Activated CD4-positive, alpha-beta T cell treated with anti-CD3 and anti-CD28 coated beads, Interleukin-2, Interleukin-6, amounts not matched to agents 100 ng/mL and 50 ng/mL, durations not matched to agents 16 hours and 8 hours (primary cell): Measurements from ENCODE around the gene NCAM2.

Experiments
- DNase-seq: peaks from one replicate; pipeline ENCODE4 v3.0.0-alpha.2; 2020

NCAM2 gene

DNA sequence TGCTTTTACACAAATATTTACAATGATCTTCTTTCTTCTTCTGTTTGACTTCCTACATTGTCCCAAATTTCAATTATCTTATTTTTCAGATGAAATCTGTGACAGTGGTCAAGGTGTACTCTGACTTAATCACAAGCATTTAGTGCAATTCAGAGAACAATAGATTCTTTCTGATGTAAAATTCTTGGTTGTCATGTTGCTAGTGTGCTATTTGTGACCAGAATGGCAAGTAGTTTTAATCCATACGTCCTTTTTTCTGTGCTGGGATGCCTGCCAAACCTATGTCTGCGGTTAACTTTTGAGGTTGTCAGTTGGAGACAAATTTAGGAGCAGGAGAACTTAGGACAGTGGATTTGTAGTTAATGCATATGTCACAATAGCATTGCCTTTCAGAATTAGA, 31.0 kb downstream of the NCAM2 start:
- DNase-seq: no peak

DNA sequence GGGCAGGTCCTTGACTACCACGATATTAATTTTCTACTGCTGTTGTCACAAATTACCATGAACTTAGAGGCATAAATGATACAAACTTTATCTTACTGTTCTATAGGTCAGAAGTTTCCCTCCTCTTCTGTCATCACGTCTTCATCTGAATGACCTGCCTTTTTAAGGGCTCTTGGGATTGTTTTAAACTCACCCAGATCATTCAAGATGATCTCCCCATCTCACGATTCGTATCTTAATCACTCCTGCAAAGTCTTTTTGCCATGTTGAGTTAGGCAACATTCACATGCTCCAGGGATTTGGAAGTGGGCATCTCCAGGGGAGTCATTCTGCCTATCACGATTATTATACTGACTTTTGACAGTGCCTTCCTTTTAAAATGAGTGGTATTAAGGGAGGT, 32.1 kb downstream of the NCAM2 start:
- DNase-seq: no peak

DNA sequence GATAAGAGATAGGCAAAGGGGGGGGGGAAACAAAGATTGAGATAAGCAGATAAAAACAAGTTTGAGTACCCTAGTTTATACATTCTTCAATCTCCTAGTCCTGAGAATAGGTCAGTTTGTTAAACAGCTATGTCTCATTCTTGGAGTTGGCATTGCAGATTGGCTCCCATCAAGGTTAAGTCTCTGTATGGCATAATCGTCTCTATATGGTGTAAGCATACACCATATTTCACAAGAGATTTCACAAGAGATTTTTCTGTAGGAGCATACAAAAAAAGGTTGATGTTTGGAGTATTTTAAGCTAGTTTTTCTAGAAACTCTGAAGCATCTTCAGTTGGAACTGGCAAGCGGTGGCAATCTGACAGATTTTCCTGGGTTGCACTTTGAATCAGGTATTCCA, 35.8 kb downstream of the NCAM2 start:
- DNase-seq: no peak

DNA sequence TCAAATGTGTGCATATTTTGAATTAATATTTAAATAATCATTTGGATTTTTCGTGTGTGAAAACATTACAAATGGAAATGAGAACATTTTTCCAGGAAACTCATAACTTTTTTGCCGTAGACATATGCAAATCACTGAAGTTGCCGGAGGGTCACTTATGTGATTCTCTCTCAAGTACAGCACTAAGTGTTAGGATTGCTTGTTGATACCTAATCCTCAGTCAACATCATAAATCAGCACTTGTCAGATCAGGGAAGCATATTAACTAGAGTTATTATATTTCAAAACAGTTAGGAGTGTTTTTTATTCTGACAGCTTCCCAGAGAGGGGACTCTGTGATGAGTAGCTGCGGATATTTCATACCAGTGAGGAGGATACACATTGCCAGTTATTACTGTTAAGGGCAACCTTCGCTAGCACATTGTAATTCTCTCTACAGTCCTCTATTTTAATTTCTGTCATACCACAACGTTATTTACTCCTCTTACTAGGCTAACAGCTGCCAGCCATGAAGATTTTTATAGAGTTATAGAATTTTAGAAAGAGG, 41.5 kb downstream of the NCAM2 start:
- no peak for DNase-seq

DNA sequence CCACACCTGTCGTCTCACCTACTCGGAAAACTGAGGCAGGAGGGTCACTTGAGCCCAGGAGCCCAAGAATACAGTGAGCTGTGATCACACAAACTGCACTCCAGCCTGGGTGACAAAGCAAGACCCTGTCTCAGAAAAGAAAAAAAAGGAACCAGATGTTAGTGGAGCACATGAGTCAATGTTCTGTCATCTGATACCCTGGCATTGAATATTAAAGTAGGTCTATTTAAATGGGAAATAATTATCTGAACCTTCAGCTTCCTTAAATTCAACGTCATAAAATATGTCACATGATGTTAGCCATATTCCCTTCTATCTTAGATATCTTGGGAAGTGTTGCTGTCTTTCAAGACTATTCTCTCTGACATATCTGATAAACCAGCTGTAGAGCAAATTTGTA, 47.3 kb downstream of the NCAM2 start:
- no peak for DNase-seq

DNA sequence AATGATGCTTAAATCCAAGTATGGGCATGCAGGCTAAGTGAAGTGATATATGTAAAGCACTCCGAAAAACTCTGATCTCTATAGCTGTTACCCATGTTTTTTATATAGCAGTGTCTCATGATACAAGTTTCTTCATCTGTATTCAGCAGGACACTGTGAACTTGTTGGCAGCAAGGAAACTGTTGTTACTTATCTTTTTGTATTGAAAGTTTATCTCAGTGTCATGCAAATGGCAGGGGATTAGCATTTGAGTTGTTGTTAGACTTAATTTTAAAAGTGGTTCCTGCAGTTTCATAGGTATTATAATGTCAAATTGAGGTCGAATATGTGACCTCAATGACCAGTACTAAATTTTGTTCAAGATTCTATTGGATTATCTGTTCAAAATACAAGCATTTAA, 47.9 kb downstream of the NCAM2 start:
- DNase-seq: no peak

DNA sequence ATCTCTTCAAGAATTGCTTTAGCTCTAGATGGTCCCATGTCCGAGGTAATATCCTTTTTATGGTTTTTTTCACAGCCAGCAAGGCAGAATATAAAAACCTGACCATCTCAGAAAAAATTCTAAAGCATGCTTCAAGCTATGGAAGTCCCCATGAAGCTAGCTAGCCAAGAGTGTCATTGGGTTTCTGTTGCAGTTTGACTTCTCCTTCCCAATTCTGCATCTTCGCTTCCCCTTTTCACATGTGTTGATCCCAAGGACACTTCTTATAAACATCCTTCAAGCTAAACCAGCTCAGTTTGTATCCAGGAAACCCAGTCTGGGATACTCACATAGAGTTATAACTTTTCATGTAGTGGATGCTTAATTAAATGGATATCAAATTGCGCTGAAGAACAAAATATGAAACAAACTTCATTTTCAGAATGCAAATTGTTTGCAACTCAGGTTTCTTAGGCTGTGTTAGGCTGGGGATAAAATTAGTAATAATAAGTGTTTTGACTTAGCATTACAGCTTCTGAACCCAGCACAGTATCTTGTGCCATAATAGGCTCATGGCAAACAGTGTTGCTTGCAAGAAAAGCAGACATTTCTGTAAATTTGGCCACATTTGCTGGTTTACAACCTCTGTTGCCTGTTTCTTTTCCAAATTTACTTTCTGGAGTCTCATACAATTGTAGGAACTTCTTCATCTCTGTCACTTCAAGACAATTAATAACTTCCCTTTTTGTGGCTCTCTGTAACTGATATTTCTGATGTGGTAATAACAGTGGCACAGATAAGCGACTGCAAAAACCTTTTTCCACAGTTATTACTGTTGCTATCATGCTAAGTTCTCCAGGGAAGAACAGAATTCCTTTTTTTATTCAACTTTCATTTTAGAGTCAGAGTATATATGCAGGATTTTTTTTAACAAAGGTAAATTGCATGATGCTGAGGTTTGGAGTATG, 53.2 kb downstream of the NCAM2 start:
- DNase-seq: no peak

DNA sequence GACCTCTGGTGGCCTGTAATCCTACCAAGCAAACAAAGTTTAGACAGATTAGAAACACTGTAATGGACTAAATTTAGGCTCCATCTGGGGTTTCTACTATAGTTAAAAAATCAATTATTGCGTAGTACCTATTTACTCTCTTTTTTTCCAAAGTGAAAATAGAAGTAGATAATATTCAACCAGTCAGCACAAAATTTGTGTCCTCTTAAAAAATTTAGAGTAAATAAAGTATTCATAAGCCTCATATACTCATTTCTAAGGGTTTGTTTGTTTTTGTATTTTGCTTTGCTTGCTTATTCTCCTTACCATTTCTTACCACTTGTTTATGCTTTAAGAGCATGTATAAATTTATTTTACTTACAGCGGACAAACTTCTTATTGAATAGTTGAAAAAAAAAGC, 54.5 kb downstream of the NCAM2 start:
- no peak for DNase-seq

DNA sequence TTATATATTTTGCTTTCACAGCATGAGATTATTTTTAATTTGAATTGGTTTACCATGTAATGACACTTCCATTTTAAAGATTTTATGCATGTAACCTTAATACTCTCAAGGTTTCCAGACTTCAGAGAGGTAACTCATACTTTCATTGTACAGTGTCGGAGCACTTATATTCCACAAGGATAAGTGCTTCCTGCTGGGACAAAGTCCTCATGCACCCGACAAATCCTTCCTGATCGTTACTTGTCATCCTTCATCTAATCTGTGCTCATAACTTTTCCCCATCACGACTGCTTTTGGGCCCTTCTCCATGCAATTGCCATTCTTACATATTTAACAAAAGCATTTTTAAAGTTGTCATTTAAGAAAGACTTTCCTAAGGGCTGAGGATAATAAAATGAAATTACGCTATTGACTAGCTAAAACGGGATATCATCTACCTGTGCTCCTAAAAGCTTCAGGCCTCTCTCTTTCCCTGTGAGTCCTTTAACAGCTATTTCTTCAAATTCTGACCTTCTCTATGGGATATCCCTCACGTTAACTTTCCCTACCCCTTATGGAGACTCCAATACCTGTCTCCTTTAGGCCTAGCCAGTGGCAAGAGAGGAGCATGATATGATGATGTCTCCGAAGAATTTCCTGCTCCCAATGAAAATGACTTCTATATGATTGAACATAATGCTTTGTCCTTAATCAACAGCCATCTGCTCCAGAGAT, 59.3 kb downstream of the NCAM2 start:
- DNase-seq: no peak

DNA sequence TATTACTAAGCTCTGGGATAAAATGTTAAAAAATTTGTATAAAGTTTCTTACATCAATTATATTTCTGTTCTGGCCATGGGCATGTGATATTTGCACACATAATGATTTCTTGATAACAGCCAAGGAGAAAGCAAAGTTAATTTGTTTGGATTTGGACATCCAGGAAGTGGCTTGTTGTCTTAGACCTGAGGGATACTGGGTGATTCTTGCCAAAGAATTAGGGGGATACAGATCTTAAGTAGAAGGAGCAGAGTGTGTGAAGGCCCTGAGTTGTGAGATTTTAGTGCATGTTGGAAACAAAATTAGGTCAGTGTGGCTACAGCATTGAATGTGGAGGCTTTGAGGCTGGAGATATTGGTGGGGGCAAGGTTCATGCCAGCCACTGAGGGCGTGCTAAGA, 65.6 kb downstream of the NCAM2 start:
- no peak for DNase-seq

DNA sequence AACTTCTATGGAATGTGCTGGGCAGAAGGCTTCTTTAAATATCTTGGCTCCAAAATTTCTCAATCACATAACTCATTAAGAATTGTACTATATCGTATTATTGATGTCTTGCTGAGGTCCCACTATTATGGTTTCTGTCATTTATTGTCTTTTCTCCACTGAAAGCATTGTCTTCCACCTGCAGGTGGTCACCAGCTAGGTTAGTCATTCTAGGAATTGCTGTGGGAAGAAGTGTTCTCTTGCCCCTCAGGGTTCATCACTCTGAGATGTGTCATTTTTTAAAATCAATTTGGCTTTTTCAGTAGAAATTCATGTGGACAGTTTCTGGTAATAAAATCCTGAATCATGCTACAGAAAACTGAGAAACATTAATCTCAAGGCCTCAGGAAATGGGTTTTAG, 66.1 kb downstream of the NCAM2 start:
- DNase-seq: no peak

DNA sequence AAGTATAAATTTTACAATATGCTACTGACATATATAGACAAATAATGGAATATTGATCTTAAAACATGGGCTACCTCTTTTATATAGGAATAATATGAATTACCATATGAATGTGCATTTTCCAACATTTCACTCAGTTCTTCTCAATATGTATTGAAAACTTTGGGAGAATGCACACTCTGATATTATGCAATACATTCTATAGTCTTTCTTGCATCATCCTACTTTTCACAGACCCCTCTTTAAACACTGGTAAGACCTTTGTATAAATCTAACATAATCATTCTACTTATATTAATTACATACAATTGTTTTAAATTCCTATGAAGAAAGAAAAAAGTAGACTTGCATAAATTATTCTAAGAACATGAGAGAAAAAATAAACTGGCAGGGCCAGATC, 69.2 kb downstream of the NCAM2 start:
- no peak for DNase-seq

DNA sequence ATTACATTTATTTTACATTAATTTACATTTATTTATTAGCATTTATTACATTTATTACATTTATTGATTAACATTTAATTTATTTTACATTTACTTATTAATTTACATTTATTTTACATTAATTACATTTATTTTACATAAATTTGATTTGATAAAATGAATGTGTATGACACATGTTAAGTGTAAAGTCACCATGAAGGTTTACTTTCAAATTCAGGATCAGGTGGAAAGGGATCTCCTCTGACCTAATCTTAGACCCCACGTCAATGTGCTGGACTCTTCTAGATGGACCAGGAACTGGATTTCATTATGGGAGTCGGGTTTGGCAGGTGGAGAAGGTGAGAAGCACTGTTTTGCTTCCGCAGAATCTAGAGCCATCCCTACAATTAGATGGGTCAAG, 76.1 kb downstream of the NCAM2 start:
- no peak for DNase-seq

DNA sequence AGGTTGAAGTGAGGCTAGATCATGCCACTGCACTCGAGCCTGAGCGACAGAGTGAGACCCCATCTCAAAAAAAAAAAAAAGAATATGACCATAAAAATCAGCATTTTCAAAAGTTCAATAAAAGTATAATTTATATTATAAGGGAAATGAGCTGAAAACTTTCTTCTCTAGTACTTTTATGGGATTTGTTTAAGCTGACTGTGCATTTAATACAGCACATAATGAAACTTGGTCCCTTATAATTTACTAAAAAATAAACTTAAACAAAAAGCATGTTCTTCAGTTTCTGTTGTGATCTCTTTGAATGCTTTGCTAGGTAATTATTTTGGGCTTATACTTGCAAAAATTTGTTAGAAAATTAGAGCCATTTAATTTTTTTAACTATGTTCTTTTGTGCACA, 77.8 kb downstream of the NCAM2 start:
- no peak for DNase-seq

DNA sequence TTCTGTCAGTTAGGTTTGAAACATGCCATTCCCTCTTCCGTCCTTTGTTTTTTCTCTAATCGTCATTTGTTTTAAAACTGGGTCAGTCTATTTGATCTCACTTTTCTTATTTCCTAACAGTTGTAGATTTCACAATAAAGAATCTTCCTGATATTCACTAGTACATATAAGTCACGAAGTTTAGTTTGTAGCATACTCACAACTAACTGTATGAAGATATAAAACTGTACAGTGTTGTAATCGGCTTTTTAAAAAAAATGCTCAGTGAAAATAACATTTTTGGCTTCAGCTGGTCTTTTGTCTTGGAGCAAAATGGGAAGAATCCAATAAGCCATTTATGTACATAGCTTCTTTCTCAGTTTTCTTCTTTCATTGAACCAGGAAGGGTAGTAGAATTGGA, 78.3 kb downstream of the NCAM2 start:
- no peak for DNase-seq

DNA sequence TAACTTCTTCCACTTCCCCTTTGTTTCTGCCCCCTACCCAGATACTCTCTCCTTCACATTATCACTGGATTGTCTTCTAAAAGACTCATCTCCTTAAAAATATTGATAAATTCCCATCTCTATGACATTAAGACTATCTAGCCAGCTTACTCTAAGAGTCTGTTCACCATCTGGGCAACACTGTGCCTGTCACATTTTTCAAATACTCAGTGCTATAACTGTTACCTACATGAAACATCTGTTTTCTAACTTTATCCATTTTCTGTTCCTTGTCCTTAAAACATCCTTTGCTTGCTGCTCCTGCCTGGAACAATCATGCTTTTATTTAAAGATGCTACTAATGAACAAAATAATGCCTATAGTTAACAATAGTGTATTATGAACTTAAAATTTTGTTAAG, 81.4 kb downstream of the NCAM2 start:
- DNase-seq: no peak

DNA sequence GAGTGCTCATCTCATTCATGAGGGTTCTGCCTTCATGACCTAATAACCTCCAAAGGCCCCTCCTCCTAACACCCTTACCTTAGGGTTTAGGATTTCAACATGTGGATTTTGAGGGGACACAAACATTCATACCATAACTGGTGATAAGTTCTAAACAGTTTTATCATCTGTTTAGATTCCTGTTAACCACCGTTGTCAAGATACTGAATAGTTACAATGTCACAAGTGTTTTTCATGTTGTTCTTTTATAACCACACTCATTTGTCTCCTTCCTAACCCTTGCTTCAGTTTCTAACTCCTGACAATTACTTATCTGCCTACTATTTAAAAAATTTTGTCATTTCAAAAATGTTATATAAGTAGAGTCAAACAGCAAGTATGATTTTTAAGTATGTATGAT, 86.0 kb downstream of the NCAM2 start:
- DNase-seq: no peak

DNA sequence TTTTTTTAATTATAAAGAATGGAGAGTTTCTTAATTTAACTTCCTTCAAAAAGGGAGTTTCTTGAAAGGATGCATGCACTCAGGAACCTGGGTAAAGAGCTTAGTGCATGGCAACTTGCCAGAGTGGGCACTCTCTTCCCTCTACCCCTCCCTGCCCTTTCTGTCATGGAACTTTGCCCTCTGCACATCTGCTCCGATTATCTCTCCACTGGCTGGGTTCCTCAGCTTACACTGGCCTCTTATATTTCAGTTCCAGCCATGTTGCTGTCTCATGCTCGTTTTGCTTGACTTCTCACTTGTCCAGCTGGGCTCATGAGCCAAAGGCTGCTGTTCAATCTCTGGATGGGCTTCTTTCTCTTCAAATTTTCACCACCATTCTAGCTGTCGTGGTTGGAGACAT, 87.0 kb downstream of the NCAM2 start:
- no peak for DNase-seq

DNA sequence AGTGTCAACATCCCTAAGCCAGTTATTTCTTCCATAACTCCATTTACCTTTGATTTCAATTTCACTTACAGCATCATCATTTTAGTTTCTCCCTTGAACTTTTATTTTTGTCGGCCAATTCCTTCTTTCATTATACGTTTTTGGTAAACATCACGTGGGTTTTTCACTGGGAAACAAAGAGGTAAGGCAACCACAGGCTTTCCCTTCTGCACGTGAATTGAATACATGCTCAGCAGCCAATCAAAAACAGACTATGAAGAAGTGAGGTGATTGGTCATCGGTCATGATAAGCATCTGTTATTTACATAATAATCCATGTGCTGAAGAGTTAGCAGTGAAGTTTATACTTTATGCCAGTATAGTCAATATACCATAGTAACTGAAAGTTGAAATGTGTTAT, 98.7 kb downstream of the NCAM2 start:
- no peak for DNase-seq

DNA sequence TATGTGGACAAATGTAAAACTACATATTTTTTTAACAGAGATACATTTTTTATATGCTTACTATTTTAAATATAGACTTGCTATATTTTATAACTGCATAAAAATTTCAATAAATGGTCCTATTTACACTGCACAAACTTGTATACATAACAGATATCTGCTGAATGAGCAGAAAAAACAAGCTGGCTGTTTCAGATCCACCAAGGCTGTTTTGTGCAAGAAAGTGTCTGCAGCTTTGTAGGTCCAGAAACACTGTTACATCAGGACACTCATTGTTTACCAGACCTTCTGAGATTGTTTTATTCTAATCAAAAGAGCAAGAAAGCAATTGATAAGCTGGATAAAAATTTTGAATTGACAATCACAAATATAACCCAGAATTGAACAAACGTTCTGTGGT, 99.3 kb downstream of the NCAM2 start:
- DNase-seq: no peak

DNA sequence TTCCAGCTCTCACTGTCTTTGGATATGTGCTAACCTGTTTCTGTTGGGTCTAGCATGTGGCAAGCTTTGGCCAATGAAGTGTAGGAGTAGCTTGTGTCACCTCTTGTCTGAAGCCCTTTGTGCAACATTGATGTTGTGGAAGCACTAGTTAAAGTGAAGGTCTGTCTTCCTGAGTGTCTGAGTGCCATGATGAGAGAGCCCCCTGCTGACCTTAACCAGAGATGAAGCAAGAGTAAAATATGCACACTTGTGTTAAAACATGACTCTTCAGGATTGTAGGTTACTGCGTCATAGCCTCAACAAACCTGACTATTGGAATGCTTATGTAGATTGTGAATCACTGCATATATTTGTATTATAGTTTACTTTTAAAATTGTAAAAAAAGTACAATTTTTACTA, 103.7 kb downstream of the NCAM2 start:
- DNase-seq: no peak

DNA sequence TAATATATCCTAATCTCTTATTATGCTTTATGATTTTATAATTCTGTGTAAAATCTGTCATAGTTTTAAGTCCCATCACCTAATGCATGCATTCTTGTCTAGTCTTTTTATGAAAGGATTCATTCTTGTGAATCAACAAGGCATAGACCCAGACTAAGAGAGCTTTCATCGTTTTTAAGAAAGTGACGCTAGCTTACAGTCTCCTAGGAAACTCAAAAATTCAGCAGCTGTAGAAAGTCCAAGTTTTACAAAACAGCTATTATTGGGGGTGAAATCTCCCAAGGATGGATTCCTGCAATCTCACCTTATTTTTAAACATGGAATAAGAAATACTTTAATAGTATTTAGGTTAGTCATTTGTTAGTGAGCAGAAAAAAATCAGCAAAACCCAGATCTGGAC, 104.7 kb downstream of the NCAM2 start:
- no peak for DNase-seq

DNA sequence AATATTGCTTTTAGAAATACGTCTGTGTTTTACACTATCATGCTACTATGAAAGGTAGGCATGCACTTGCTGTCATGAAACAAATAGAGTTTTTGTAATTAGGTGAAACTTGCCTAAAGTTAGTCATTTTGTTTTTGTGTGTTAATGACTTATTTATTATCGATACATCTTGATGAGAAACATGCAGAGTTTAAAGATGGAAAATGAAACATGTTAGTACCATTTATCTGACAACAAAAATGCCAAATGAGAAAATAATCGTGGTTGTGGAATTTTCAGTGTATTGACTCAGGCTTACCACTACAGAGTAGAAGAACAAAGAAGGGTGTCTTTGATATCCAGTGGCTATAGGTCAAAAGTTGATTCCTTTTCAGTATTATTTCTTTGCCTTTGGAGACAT, 105.5 kb downstream of the NCAM2 start:
- no peak for DNase-seq

DNA sequence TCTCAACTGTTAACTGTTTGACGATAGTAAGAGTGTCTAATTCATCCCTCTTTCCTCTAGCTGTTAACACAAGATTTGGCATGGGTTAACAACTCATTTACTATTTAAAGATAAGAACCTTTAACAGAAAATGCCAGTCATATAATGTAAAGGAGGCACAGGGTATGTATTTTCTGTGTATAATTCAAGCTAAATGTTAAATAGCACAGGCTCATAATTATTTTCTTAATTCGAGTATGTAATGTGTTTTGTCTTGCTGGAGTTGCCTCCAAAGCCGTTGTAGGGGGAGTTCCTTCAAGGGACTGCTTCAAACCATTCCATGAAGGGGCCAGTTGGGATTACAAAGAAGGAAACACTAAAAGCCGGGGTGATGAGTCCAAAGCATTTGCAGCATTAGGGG, 111.5 kb downstream of the NCAM2 start:
- DNase-seq: no peak
